CD8-positive, alpha-beta memory T cell (primary cell): ENCODE results near the gene PTGIS. TPM values are rescaled to one million over a fixed set of nuclear protein-coding genes. Genes with fewer than 3 reads are reported as not detected.
"Not testable (repeated sequence)": the region's sequence is repeated elsewhere in the genome, so short reads cannot be mapped to it uniquely, and the experiment has no call there.

Source experiments
- CTCF ChIA-PET: fragments of 350-600 bp; sonication (Branson Sonifier 250); formaldehyde crosslinking; loops from one replicate; lab custom pipeline; 2021; ENCODE audit warnings: antibody characterized with exemption; lab: Charles Lee
- POLR2A ChIA-PET: fragments of 350-600 bp; sonication (Branson Sonifier 250); formaldehyde crosslinking; loops from one replicate; lab custom pipeline; 2021; ENCODE audit warnings: antibody characterized with exemption; lab: Charles Lee
- DNase-seq, 5 donors: peaks; one replicate each; pipeline versions ENCODE4 v3.0.0 to v3.0.0-alpha.2; 2020 to 2022; ENCODE audit warnings: mixed read lengths in 1 of 5
- H3K27ac ChIP-seq: one replicate; pipeline ENCODE4 v1.7.0; 2013; ENCODE audit warnings: low read depth, mild to moderate bottlenecking, low read length, moderate library complexity
- H3K27me3 ChIP-seq: 2 replicates; pipeline ENCODE4 v1.7.0; 2013; ENCODE audit warnings: low read length, mild to moderate bottlenecking; ENCODE audit not compliant: insufficient read depth, poor library complexity, severe bottlenecking
- H3K36me3 ChIP-seq: 2 replicates; pipeline ENCODE4 v1.7.0; 2013; ENCODE audit warnings: mild to moderate bottlenecking, low read length, moderate library complexity; ENCODE audit not compliant: insufficient read depth
- H3K4me1 ChIP-seq: 2 replicates; pipeline ENCODE4 v1.7.0; 2013; ENCODE audit warnings: mild to moderate bottlenecking, low read length, moderate library complexity; ENCODE audit not compliant: insufficient read depth
- H3K4me3 ChIP-seq: 2 replicates; pipeline ENCODE4 v1.7.0; 2013; ENCODE audit warnings: mild to moderate bottlenecking, low read length
- H3K9me3 ChIP-seq: 2 replicates; pipeline ENCODE4 v1.7.0; 2013; ENCODE audit warnings: mild to moderate bottlenecking, low read length
- H3K27ac Mint-ChIP-seq, 8 donors: one replicate each; pipeline ENCODE4 v1.8.0; 2020 to 2021; ENCODE audit warnings: mixed read lengths in 8 of 8, mild to moderate bottlenecking in 6 of 8, inconsistent platforms in 3 of 8, moderate library complexity in 3 of 8
- H3K27me3 Mint-ChIP-seq, 2 donors: one replicate each; pipeline ENCODE4 v1.8.0; 2020 to 2021; ENCODE audit warnings: mixed read lengths in 2 of 2, mild to moderate bottlenecking in 1 of 2, moderate library complexity in 1 of 2
- H3K36me3 Mint-ChIP-seq, 3 donors: one replicate each; pipeline ENCODE4 v1.8.0; 2020 to 2021; ENCODE audit warnings: mixed read lengths in 3 of 3, inconsistent platforms in 1 of 3, mild to moderate bottlenecking in 1 of 3
- H3K4me1 Mint-ChIP-seq, 3 donors: one replicate each; pipeline ENCODE4 v1.8.0; 2020 to 2021; ENCODE audit warnings: mixed read lengths in 3 of 3, inconsistent platforms in 1 of 3, mild to moderate bottlenecking in 1 of 3
- H3K4me3 Mint-ChIP-seq, 7 donors: one replicate each; pipeline ENCODE4 v1.8.0; 2020 to 2021; ENCODE audit warnings: mixed read lengths in 7 of 7, mild to moderate bottlenecking in 6 of 7, moderate library complexity in 4 of 7, inconsistent platforms in 2 of 7
- H3K9me3 Mint-ChIP-seq, 5 donors: one replicate each; pipeline ENCODE4 v1.8.0; 2020 to 2022; ENCODE audit warnings: mixed read lengths in 5 of 5, mild to moderate bottlenecking in 3 of 5, moderate library complexity in 2 of 5, inconsistent platforms in 1 of 5
- polyA plus RNA-seq: library from polyadenylated mRNA; unstranded; fragments of 300-500 nt; fragmentation: Illumina TruSeq; gene quantifications from one replicate; pipeline ENCODE4 v1.2.3, GENCODE V29; 2021
- total RNA-seq, 2 experiments: library from RNA; stranded (reverse); gene quantifications; one replicate each; pipeline ENCODE4 v1.2.3, GENCODE V29; 2021

The PTGIS gene
- total and polyA plus RNA-seq, 3 experiments from 2014 or later = 0.15 to 7.8 (median 7.6) TPM

DNA sequence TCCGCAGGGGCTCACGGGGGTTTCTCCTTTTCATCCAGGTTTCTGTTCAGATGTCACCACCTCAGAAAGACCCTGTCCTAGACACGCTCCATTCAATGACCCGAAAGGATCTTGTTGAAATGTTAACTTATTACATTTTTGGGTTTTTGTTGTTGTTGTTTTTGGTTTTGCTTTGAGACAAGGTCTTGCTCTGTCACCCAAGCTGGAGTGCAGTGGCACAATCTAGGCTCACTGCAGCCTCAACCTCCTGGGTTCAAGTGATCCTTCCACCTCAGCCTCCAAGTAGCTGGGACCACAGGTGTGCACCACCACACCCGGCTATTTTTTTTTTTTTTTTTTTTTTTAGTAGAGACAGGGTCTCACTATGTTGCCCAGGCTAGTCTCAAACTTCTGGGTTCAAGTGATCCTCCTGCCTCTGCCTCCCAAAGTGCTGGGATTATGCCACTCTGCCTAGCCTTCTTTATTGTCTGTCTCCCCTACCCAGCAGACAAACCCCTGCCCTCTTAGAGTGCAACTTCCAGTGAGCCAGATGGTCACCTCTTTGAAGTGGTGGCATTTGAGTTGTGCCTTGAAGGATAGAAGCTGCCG lies 43.7 kb upstream of the PTGIS start:
- CTCF ChIA-PET = interaction anchor here (1.0 to 2.3 kb wide), 9 partner anchors 15 to 277 kb away, joined by 3 to 16 read pairs (median 5); no protein-coding TSS in a partner anchor
- Mint-ChIP-seq H3K4me3 (peak overlapping the region in 3 of 7 donors; percentile 10 to 39 (median 36)), H3K4me1 (peaks cover 12 to 18% (median 13%) of the 10 kb centered on the region in 3 donors)
- H3K36me3 ChIP-seq, H3K9me3 Mint-ChIP-seq, H3K27me3 ChIP-seq, H3K27me3 Mint-ChIP-seq, H3K27ac ChIP-seq, H3K9me3 ChIP-seq, DNase-seq, H3K4me3 ChIP-seq, H3K4me1 ChIP-seq, H3K36me3 Mint-ChIP-seq, H3K27ac Mint-ChIP-seq, POLR2A ChIA-PET: not testable (repeated sequence)

DNA sequence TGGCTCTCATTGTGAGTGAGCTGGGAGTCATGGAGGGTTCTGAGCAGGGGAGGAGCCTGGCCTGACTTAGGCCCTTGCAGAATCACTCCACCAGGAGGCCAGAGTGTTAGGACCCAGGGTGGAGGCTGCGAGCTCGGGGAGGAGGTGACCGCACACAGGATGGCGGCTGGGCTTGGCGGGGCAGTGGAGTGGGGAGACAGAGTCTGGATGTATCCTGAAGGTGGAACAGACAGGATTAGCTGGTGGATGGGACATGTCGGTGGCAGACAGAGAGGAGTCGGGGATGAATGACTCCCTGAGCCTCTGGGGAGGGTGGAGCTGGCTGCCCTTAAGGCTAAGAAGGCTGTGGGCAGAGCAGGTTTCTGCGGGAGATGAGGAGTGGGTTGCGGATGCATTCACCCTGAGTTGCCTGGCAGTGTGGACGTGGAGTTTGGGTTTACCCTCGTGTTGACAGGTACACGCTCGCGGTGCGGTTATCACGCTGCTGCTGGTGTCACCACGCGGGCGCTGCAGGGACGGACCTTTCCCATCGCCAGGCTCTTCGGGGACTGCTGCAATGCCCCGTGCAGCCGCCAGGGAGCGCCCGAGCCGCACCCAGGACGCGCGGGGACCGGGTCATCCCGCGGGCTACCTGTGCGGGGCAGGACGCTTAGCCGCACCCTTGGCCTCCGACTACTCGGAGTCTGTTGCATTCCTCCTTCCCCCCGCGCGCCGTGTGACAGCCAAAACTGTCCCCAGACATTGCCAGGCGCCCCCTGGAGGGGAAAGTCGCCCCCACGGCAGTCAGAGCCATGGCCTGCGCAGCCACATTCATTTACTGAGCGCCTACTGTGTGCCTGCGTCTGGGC lies 43.0 kb upstream of the PTGIS start:
- Histone ChIP-seq H3K4me3 (no peak overlapping the region), H3K27ac (no peak overlapping the region), H3K27me3 (no peaks in the 10 kb centered on the region), H3K36me3 (no peaks in the 10 kb centered on the region), H3K9me3 (no peaks in the 10 kb centered on the region), H3K4me1 (peaks cover 5% of the 10 kb centered on the region)
- Mint-ChIP-seq H3K9me3 (no peaks in the 10 kb centered on the region), H3K27ac (peak overlapping the region in 2 of 8 donors; percentile 38 to 95), H3K27me3 (peaks cover 0 to 1% of the 10 kb centered on the region in 2 donors), H3K36me3 (no peaks in the 10 kb centered on the region), H3K4me3 (peak overlapping the region in 6 of 7 donors; percentile 50 to 83 (median 63)), H3K4me1 (peaks cover 12 to 18% (median 13%) of the 10 kb centered on the region in 3 donors)
- ChIA-PET CTCF (interaction anchor here (0.8 to 4.2 kb wide), 16 partner anchors 10 to 319 kb away, joined by 3 to 62 read pairs (median 4); no protein-coding TSS in a partner anchor), POLR2A (no interaction called here)
- DNase-seq = peak; percentile 59 to 78 (median 68)

DNA sequence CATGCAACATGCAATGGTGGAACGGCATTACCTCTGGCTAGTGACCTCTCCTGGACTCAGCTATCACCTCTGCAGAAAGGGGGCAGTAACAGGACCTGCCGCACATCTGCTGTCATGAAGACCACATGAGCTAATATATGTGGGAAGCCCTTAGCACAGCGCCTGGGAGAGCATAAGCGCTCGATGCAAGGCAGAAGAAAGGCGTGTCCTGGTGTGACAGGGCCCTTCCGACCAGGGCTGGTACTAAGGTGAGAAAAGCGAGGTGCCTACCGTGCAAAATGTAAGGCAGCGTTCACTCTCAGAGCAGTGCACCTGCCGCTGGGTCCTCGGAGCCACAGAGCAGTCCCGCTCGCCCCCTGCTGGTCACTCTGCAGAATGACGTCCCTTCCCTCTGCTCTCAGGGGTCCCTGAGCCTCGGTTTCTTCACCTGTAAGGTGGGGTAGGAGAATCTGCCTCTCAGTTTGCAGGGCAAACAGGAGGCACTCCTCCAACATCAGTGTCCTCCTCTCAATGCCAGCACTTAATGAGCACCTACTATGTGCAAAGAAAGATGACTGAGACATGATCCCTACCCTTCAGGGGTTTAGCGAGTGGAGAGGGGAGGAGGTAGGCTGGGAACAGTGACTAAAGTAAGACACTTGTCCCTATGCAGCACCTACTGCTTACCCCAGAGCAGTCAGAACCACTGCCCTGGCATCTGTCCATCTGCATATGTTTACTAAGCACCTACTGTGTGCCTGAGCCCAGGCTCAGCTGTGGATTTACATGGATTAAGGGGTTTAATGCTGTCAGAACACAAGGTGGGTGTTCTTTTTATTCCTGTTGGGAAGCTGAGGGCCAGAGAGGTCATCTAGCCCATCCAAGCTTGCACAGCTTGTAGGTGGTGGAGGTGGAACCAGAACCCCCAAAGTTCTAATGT lies 41.1 kb upstream of the PTGIS start:
- Histone ChIP-seq H3K4me1 (peaks cover 5% of the 10 kb centered on the region), H3K4me3 (peak overlapping the region; percentile 11), H3K27ac (no peak overlapping the region), H3K36me3 (no peaks in the 10 kb centered on the region), H3K9me3 (no peaks in the 10 kb centered on the region), H3K27me3 (no peaks in the 10 kb centered on the region)
- peak; percentile 60 to 80 (median 67) for DNase-seq
- H3K27me3 Mint-ChIP-seq = peaks cover 0 to 1% of the 10 kb centered on the region in 2 donors
- H3K4me3 Mint-ChIP-seq = peak overlapping the region in 6 of 7 donors; percentile 53 to 67 (median 62)
- ChIA-PET POLR2A (no interaction called here), CTCF (interaction anchor here (0.6 to 4.2 kb wide), 26 partner anchors 13 to 462 kb away, joined by 3 to 62 read pairs (median 3); partner anchors contain the start of gene SPATA2)
- peak overlapping the region in 2 of 8 donors; percentile 42 to 86 for H3K27ac Mint-ChIP-seq
- H3K36me3 Mint-ChIP-seq = no peaks in the 10 kb centered on the region
- peaks cover 12 to 18% (median 13%) of the 10 kb centered on the region in 3 donors for H3K4me1 Mint-ChIP-seq
- H3K9me3 Mint-ChIP-seq = no peaks in the 10 kb centered on the region

DNA sequence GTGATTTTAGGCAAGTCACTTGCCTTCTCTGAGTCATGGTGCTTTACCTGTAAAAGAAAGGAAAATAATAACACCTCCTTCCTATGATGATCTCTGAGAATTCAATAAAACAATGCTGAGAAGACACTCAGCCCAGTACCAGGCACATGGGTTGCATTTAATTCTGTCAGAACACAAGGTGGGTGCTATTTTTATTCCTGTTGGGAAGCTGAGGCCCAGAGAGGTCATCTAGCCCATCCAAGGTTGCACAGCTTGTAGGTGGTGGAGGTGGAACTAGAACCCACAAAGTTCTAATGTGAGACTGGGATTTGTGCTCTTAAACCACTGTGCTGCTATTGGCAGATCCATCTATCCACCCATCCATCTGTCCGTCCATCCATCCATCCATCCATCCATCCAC lies 39.6 kb upstream of the PTGIS start:
- H3K27ac Mint-ChIP-seq = no peak overlapping the region
- no peaks in the 10 kb centered on the region for H3K9me3 Mint-ChIP-seq
- peaks cover 0 to 1% of the 10 kb centered on the region in 2 donors for H3K27me3 Mint-ChIP-seq
- Histone ChIP-seq H3K4me1 (peaks cover 5% of the 10 kb centered on the region), H3K27me3 (no peaks in the 10 kb centered on the region), H3K36me3 (no peaks in the 10 kb centered on the region), H3K4me3 (no peak overlapping the region), H3K27ac (no peak overlapping the region), H3K9me3 (no peaks in the 10 kb centered on the region)
- DNase-seq = no peak
- peak overlapping the region in 1 of 7 donors; percentile 43 for H3K4me3 Mint-ChIP-seq
- H3K36me3 Mint-ChIP-seq = no peaks in the 10 kb centered on the region
- POLR2A ChIA-PET = no interaction called here
- H3K4me1 Mint-ChIP-seq = peaks cover 12 to 18% (median 13%) of the 10 kb centered on the region in 3 donors
- CTCF ChIA-PET = interaction anchor here (1.1 to 4.2 kb wide), 7 partner anchors 64 to 295 kb away, joined by 3 to 62 read pairs (median 3); no protein-coding TSS in a partner anchor

DNA sequence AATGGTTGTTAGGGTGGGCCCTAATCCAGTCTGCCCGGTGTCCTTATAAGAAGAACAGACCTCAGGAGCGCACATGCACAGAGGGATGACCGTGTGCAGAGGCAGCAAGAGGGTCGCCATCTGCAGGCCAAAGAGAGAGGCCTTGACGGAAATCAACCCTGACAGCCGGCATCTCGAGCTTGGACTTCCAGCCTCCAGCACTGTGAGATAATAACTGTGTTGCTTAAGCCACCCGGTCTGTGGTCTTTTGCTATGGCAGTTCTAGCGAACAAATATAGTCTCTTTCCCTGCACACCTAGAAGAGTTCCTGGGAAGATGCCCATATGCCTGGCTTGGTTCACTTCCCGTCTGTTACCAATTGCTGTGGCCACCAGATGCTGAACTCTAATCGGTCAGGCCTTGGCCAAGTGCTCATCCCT lies 35.3 kb upstream of the PTGIS start:
- H3K27ac ChIP-seq = no peak overlapping the region
- no peak overlapping the region for H3K27ac Mint-ChIP-seq
- H3K27me3 ChIP-seq = no peaks in the 10 kb centered on the region
- no peaks in the 10 kb centered on the region for H3K9me3 ChIP-seq
- H3K4me1 ChIP-seq = no peaks in the 10 kb centered on the region
- H3K36me3 Mint-ChIP-seq = no peaks in the 10 kb centered on the region
- ChIA-PET POLR2A (no interaction called here), CTCF (interaction anchor here (1.4 kb wide), 1 partner anchor 61 kb away, joined by 6 read pairs; no protein-coding TSS in a partner anchor)
- no peaks in the 10 kb centered on the region for H3K27me3 Mint-ChIP-seq
- H3K36me3 ChIP-seq = no peaks in the 10 kb centered on the region
- H3K4me1 Mint-ChIP-seq = peaks cover 0 to 1% (median 0%) of the 10 kb centered on the region in 3 donors
- no peak for DNase-seq
- H3K4me3 Mint-ChIP-seq = no peak overlapping the region
- H3K9me3 Mint-ChIP-seq = no peaks in the 10 kb centered on the region
- H3K4me3 ChIP-seq = no peak overlapping the region

DNA sequence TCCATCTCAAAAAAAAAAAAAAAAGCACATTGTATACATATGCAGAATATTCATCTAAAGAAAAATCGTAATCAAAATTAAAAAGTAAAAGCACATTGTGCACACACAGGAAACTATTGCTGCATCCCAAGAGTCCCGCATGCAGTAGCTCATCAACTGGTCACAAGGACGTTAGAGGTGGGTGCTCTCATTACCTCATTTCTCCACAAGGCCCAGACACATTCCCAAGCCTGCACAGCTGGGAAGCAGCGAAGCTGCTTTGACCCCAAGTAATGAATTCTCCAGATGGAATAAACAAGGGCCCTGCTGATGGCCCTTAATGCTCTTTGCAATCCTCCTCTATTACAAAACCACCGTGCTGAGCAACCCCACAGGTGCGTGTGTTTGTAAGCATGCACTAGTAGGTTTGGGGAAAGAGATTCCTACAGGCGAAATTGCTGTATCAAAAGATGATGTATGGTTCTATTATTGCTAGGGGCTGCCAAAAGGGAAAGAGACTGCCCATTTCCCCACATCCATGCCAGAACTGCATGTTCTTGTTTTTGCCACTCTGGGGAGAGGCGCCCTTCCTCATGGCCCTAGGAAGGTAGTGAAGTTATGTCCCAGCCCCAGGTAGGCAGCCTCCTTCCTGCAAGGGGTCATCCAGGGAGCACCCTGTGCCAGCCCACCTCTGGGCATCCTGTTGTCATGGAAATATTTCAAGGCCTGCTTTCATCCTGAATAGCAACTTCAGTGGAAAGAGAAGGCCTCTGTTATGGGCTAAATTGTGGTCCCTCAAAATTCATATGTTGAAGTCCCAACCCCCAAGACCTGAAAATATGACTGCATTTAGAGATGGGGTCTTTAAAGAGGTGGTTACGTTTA lies 34.6 kb upstream of the PTGIS start:
- POLR2A ChIA-PET = no interaction called here
- no peak for DNase-seq
- Histone ChIP-seq H3K4me1 (no peaks in the 10 kb centered on the region), H3K4me3 (no peak overlapping the region), H3K27me3 (no peaks in the 10 kb centered on the region), H3K36me3 (no peaks in the 10 kb centered on the region), H3K27ac (no peak overlapping the region), H3K9me3 (no peaks in the 10 kb centered on the region)
- CTCF ChIA-PET = interaction anchor here (1.2 to 1.4 kb wide), 2 partner anchors 11 to 60 kb away, joined by 3 to 6 read pairs; no protein-coding TSS in a partner anchor
- peaks cover 0 to under 1% (median 0%) of the 10 kb centered on the region in 3 donors for H3K4me1 Mint-ChIP-seq
- H3K27me3 Mint-ChIP-seq = no peaks in the 10 kb centered on the region
- no peaks in the 10 kb centered on the region for H3K36me3 Mint-ChIP-seq
- no peak overlapping the region for H3K4me3 Mint-ChIP-seq
- peaks cover 0 to 1% (median 0%) of the 10 kb centered on the region in 5 donors for H3K9me3 Mint-ChIP-seq
- H3K27ac Mint-ChIP-seq = peak overlapping the region in 1 of 8 donors; percentile 48
